ENCODE results near the gene SLF2. TPM values are rescaled to one million over a fixed set of nuclear protein-coding genes. Genes with fewer than 3 reads are reported as not detected.
"Not testable (repeated sequence)": the region's sequence is repeated elsewhere in the genome, so short reads cannot be mapped to it uniquely, and the experiment has no call there.

Gene SLF2
- total RNA-seq, 2 donors from 2014 or later: 18.5 to 20.3 TPM

DNA sequence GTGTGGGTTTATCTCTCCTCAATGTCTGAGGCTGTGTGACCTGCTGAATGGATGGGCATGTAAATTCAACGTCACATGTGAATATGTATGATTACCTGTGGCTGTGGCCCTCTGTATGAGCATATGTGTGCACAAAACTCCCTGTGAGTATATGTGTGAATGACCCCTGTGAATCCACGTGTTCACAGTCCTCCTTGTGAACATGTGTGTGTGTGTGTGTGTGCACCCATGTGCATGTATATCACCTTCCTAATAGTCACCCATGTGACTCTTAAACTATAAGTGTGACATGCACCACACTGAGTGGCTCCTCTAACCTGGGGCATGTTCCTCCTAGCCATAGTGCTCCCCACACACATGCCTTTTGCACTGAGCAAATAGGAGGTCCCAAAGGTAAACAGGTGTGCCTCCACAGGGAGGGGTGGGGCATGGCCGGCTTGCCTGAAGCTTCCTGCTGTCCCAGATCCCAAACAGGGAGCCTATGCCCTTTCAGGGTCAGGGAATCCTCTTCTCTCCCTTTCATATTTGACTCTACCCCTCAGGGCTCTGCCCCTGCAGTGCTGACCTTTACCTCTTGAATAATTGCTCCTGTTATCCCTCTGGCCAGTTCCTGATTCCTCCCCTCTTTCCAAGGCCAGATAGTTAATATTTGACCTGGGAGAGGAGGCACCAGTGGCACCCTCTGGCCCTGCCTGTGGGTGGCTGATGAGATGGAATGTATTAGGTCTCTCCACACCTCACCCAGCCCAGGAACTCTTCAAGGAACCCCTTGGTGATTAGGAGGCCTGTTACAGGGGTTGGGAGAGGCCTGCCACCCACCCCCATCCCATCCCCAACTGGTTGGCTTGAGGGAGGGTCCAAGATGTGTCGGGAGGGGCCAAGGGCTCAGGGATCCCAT is 58.4 kb downstream of the SLF2 start:
- ATAC-seq: peak; percentile 64
- DNase-seq: peak; percentile 73 to 84
- intact Hi-C loops (cut with DNase I, micrococcal nuclease): no loop called here

DNA sequence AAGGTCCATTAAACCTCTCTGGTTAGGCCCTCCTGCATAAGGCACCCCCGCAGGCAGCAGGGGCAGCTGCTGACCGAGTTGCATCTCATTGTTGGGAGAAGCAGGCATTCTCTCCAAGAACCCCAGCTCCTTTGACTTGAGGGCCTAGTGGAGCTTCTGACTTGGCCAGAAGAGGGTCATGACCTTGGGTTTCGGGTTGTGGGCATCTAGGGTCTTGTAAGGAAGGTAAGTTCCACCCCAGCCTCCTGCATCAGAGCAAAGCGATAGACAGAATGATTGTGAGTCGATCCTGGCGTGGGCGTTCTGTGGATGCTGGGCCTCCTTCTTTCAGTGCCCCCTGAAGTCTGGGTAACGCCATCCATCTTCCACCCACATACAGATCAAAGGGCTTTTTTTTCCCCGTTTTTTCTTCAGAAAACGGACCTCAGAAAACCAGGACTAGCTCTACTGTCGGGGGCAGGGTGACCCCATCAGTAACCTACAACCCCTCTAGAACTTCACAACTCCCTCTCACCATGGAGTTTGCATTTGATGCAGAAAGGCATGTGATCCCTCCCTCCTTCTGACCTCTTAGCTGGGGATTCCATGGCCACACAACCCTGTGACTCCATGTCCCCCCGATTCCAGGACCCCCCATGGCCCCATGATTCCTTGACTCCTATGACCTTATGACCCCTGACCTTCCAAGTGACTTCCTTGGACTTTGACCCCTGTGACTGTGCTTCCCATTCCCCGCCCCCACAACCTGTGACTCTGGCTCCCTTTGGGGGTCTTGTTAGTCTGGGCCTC is 59.5 kb downstream of the SLF2 start:
- ATAC-seq (no peak), DNase-seq (peak in 1 of 2 donors; percentile 31)
- intact Hi-C loops (cut with DNase I, micrococcal nuclease): no loop called here

DNA sequence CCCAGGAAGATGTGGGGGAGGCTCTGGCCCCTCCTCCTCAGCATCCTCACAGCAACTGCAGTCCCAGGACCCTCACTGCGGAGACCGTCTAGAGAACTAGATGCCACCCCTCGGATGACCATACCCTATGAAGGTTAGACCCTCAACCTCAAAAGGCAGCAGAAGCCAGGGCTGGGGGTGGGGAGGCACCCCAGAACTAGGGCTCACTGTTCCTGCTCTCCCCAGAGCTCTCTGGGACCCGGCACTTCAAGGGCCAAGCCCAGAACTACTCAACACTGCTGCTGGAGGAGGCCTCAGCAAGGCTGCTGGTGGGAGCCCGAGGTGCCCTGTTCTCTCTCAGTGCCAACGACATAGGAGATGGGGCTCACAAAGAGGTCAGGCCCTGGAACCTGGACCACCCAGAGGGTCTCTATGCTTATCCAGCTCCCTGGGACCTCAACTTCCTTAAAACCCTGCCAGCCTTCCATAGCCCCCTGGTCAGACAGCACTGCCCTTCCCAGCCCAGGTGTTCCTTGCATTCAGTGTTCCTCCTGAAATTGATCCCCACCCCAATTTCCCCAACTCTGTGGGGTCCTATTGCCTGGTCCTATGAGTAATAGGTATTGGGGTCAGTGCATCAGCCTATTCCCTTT is 60.3 kb downstream of the SLF2 start:
- DNase-seq: no peak
- ATAC-seq: no peak
- intact Hi-C loops (cut with DNase I, micrococcal nuclease): no loop called here

DNA sequence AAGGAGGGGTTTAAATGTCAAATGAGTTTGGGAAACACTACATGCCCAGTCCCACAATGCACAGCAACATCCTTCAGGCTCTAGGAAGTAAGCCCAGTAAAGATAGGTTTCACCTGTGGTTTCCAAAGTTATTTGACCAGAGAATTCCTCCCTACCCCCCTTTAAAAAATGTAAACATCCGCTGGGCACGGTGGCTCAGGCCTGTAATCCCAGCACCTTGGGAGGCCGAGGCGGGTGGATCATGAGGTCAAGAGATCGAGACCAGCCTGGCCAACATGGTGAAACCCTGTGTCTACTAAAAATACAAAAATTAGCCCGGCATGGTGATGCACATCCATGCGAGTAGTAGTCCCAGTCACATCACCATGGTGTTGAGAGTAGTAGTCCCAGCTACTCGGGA is 62.6 kb downstream of the SLF2 start:
- intact Hi-C loops (cut with DNase I, micrococcal nuclease); ATAC-seq; DNase-seq: not testable (repeated sequence)

DNA sequence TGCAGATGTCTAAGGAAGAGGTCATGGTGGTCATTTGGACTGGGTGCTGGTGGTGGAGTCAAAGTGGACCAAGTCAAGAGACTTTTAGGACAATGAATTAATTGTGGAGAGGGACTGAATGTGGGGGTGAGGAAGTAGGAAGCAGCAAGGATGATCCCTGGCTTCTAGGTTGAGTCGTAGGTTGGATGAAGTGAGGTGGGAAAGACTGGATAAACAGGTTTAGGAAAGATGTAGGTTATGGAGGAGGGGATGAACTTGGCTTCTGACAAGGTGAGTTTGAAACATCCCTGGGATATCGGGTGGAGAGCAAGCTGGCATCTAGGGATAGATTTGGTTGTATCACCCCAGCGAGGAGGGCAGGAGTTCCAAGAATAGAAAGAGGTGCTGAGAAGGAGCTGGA is 64.1 kb downstream of the SLF2 start:
- no peak for DNase-seq
- ATAC-seq: no peak
- intact Hi-C loops (cut with DNase I, micrococcal nuclease): no loop called here

DNA sequence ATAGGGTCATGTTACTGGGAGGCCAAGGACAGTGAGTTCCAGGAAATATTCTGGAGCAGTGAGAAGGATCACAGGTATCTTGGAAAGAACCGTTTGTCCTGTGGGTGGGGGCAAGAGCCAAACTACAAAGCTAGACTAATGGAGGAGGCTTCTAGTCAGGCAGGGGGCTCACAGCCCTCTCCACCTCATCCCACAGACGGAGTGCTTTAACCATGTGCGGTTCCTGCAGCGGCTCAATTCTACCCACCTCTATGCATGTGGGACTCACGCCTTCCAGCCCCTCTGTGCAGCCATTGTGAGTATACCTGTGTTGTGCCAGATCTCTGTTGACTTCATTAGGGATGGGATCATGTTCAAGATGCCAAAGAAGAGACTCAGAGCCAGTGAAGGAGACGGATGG is 64.7 kb downstream of the SLF2 start:
- ATAC-seq (no peak), DNase-seq (no peak)
- intact Hi-C loops (cut with DNase I, micrococcal nuclease): no loop called here

DNA sequence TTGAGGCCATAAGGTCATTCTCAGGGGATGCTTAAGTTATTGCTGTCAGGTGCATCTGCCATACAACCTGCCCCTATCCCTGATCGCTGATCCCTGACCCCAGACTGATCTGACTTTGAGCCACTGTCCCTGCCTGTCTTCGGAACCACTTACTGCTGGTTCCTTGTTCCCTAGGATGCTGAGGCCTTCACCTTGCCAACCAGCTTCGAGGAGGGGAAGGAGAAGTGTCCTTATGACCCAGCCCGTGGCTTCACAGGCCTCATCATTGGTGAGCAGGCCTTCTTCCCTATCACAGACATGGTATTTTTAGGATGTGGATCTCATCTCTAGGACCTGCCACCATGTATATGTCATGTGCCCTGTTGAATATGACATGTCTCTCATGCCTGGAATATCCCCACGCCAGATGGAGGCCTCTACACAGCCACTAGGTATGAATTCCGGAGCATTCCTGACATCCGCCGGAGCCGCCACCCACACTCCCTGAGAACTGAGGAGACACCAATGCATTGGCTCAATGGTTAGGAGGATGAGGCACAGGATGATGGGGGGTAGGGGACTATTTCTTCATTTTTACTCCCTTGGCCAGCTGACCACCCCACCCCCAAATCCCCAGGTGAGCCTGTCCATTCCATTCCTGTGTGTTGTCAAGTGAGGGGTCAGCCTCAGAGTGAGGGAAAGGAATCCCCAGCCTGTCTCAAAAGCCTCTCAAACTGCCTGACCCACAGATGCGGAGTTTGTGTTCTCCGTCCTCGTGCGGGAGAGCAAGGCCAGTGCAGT is 65.5 kb downstream of the SLF2 start:
- DNase-seq: no peak

DNA sequence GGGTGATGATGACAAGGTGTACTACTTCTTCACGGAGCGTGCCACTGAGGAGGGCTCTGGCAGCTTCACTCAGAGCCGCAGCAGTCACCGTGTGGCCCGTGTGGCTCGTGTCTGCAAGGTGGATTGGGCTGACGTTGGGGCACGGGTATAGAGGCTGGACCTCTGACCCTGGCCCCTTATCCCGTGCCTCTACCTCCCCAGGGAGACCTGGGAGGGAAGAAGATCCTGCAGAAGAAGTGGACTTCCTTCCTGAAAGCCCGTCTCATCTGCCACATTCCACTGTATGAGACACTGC is 66.1 kb downstream of the SLF2 start:
- ATAC-seq: no peak
- intact Hi-C loops (cut with DNase I, micrococcal nuclease): no loop called here

More for the DNA sequence above, 65.5 kb downstream of the SLF2 start:
- intact Hi-C loops (cut with DNase I, micrococcal nuclease): no loop called here
- no peak for ATAC-seq

DNA sequence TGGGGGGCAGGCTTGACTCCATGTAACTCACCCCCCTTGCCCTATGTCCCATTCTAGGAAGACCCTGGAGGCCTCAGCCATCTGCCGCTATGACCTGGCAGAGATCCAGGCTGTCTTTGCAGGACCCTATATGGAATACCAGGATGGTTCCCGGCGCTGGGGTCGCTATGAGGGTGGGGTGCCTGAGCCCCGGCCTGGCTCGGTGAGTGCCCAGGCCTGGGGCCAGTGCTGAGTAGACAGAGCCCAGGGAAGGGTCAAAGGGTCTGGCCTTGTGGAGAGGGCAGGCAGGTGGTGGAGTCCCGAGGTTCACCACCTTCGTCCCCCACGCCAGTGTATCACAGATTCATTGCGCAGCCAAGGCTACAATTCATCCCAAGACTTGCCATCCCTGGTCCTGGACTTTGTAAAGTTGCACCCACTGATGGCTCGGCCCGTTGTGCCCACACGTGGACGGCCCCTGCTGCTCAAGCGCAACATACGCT is 67.1 kb downstream of the SLF2 start:
- intact Hi-C loops (cut with DNase I, micrococcal nuclease): no loop called here
- DNase-seq (no peak), ATAC-seq (no peak)

More for the DNA sequence above, 66.1 kb downstream of the SLF2 start:
- DNase-seq: no peak

DNA sequence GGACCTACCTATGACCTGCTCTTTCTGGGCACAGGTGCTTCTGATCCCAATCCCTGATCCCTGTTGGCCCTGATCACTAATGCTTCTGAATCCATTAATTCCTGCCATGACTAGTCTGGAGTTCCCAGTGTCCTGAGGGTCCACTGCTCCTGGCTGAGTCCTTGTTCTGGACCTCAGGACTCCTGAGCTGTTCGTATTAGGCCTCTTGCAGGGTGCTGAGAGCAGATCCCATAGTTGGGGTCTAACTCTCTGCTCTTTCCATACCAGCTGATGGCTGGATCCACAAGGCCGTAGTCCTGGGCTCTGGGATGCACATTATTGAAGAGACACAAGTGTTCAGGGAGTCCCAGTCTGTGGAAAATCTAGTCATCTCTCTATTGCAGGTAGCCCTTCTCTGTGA is 67.5 kb downstream of the SLF2 start:
- DNase-seq (no peak), ATAC-seq (no peak)
- intact Hi-C loops (cut with DNase I, micrococcal nuclease): no loop called here

DNA sequence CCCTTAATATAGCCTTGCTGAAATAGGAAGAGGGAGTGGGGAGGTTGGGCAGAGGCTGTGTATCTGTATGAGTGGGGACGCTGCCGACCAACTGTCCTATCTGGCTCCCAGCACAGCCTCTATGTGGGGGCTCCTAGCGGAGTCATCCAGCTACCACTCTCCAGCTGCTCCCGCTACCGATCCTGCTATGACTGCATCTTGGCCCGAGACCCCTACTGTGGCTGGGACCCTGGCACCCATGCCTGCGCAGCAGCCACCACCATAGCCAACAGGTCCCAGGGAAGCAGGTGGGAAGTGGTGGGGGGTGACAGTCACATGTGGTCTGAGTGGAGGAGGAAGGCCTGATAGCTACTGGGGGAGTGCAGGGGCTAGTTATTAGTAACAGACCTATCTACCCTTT is 67.9 kb downstream of the SLF2 start:
- no peak for ATAC-seq
- DNase-seq: no peak
- intact Hi-C loops (cut with DNase I, micrococcal nuclease): no loop called here

DNA sequence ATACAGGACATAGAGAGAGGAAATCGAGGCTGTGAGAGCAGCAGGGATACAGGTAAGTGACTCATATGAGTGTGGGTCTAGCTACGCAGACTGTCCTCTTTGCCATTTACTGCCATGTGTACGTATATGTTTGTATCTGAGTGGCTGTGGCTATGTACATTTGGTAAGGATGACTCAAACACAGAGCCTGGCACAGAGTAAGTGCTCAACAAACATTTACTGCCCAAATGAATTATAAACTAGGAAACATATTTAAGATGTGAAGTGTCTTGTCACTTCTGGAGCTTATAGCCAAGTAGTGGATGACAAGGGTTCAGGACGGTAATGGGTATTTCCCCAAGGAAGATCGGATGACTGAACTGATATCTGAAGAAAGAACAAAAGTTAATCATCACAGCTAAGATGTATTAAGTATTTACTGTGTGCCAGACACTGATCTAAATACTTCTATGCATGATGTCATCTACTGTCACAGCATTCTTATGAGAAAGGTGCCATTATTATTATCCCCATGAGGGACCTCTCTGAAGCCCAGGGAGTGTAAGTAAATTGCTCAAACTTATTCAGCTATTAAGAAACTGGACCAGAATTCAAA is 68.5 kb downstream of the SLF2 start:
- ATAC-seq: no peak
- intact Hi-C loops (cut with DNase I, micrococcal nuclease): no loop called here
- DNase-seq: no peak

DNA sequence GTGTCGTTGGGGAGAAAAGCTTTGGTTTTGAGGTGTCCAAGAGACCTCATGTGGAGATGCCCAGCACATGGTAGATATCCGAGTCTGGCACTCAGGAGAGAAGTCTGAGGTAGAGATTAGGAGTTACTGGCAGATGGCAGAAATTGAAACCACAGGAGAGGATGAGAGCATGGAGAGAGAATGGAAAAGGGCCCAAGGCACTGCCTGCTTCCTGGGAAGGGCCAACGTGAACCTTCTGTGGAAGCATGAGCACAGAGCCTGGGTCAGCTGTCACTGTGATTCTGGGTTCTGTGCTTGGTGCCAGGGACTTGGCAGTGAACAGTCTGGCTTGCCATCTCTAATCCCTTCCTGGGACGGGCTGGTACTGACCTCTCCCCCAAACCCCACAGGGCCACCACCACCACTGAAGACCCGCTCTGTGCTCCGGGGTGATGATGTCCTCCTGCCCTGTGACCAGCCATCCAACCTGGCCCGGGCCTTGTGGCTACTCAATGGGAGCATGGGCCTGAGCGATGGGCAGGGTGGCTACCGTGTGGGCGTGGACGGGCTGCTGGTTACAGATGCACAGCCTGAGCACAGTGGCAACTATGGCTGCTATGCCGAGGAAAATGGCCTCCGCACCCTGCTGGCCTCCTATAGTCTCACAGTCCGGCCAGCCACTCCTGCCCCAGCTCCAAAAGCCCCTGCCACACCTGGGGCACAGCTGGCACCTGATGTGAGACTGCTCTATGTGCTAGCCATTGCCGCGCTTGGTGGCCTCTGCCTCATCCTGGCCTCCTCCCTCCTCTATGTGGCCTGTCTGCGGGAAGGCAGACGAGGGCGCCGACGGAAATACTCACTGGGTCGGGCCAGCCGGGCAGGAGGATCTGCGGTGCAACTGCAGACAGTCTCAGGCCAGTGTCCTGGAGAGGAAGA is 70.4 kb downstream of the SLF2 start:
- ATAC-seq: no peak
- intact Hi-C loops (cut with DNase I, micrococcal nuclease): no loop called here
- DNase-seq: peak in 1 of 2 donors; percentile 5

DNA sequence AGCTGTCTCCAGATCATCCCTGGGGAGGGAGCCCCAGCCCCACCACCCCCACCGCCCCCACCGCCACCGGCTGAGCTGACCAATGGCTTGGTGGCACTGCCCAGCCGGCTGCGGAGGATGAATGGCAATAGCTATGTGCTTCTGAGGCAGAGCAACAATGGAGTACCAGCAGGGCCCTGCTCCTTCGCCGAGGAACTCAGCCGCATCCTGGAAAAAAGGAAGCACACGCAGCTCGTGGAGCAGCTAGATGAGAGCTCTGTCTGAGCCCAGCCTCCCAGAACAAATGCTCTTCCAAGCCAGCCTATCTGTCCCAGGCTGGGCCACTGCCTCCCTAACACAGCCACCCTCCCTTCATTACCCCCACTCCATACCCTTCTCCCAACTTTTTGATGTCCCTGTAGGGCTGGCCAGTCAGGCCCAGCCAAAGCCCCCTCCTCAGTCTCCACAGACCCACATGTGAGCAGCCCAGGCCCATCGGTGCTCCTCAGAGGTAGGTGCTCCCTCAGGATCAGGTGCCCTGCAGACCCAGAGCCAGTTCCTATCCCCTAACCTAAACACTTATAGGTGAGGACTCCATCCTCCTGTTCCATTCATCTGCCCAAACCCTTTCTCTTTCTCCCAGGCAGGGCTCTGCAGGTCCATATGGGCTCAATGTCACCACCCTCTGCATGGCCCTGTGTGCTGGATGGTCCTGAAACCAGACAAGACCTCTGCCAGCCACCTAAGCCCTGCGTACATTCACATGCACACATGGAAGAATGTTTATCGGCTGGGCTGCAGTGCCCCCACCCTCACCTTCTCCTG is 71.3 kb downstream of the SLF2 start:
- intact Hi-C loops (cut with DNase I, micrococcal nuclease): no loop called here
- ATAC-seq: no peak
- peak; percentile 6 to 23 for DNase-seq

DNA sequence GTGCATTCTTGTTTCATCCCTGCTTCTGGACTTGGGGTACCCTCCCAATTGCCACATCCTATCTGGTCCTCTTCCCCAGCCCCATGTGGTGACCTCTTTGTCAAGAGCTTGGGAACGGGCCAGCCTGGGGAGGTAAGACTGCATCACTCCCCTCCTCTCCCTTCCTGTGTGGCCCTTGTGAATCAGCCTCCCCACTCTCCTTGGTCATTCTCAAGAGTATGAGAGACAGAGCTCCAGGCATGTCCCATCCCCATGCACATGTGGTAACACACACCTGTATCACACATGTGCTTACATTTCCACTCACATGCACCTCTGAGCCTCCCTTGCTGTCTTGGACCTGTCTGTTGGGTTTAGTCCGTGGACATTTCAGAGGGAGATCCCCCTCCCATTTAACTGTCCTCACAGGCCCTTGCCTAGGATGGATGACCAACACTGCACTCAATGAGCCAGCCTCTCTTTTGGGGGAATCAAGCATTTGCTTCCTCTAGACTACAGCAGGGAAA is 72.0 kb downstream of the SLF2 start:
- intact Hi-C loops (cut with DNase I, micrococcal nuclease): no loop called here
- ATAC-seq (no peak), DNase-seq (peak; percentile 5 to 14)

DNA sequence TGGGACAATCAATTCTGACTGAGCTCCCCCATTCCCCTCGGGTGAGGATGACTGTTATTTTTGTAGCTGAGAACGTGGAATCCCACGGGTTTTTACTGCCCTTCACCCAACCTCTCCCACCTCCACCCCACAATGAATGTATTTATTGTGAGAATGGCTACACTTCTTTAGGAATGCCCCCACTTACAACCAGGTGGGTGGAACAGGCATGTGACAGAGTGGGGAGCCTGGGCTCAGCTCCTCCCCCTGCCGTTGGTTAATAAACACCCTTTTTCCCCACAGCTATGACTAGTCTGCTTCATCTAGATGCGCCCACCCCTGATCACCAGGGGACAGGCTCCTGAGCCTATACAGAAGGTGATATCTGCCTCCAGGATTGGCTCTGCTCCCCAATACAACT is 72.6 kb downstream of the SLF2 start:
- ATAC-seq (no peak), DNase-seq (peak in 1 of 2 donors; percentile 18)
- intact Hi-C loops (cut with DNase I, micrococcal nuclease): no loop called here

DNA sequence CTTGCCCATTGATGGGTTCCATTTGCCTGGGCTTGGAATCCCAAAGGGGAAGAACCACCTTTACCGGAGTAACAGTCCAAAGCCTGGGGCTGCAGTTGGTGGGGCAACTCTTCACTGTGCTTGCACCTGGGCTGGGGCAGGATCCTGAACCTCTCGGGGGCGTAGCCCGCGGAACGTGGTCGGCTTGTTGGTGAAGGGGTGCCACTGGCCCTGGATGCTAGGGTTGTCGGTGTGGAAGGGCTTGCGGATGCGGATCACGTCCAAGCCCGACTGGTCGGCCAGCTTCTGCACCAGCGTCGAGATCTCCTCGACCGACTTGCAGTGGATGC is 73.8 kb downstream of the SLF2 start:
- DNase-seq (peak in 1 of 2 donors; percentile 34), ATAC-seq (peak; percentile 18)

More for the DNA sequence above, 73.8 kb downstream of the SLF2 start:
- intact Hi-C loops (cut with DNase I, micrococcal nuclease): no loop called here

Measured in left colon (tissue), 2 donors.